Measurements from ENCODE around the gene CDYL2. TPM values are rescaled to one million over a fixed set of nuclear protein-coding genes. Genes with fewer than 3 reads are reported as not detected.

CDYL2 gene
- total RNA-seq, 1 donor from 2014 or later: 26.5 TPM

DNA sequence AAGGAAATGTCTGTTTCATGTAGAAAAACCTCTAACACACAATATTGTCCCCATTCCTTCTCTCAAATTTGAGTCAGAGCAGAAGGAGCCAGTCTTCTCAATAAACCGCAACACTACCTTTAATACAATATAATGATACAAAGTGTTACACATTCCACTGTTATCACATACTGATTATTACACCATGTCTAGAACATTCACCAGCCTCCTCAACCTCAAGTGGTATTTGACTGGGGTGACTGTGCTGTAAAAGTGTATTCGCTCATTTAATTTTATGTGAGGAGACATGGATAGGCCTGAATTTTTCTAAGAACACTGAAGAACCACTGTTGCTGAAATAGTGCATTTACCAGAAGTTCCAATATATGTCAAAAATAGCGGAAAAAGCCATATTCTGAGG lies 10.3 kb downstream of the CDYL2 start:
- Histone ChIP-seq H3K9ac (ENCODE audit: low read length) (no peak overlapping the region), H3K36me3 (ENCODE audit: insufficient read depth, low read length) (no peaks in the 10 kb centered on the region), H3K27me3 (ENCODE audit: insufficient read depth, low read length) (no peaks in the 10 kb centered on the region), H3K4me2 (ENCODE audit: low read length) (no peak overlapping the region), H2AFZ (ENCODE audit: low read depth, low read length) (no peak overlapping the region), H3K9me3 (ENCODE audit: insufficient read depth, low read depth, low read length) (no peaks in the 10 kb centered on the region), H3K27ac (ENCODE audit: low read depth, low read length) (no peak overlapping the region), H3K4me1 (ENCODE audit: insufficient read depth, low read length) (no peaks in the 10 kb centered on the region), H3K79me2 (ENCODE audit: insufficient read depth, low read length) (peaks cover 43% of the 10 kb centered on the region), H3K4me3 (ENCODE audit: insufficient read depth, low read depth, low read length) (no peak overlapping the region), H4K20me1 (ENCODE audit: insufficient read depth, low read length) (peaks cover 27% of the 10 kb centered on the region)
- Mint-ChIP-seq H3K9me3 (ENCODE audit: unreplicated experiment) (no peaks in the 10 kb centered on the region), H3K27ac (ENCODE audit: unreplicated experiment) (no peak overlapping the region), H3K4me1 (ENCODE audit: low read depth, unreplicated experiment) (peaks cover 2% of the 10 kb centered on the region), H3K27me3 (ENCODE audit: low read depth, unreplicated experiment) (no peaks in the 10 kb centered on the region), H3K36me3 (ENCODE audit: low read depth, unreplicated experiment) (peaks cover 1% of the 10 kb centered on the region), H3K4me3 (ENCODE audit: unreplicated experiment) (no peak overlapping the region)
- no peak for FAIRE-seq
- no peak for TF ChIP-seq CTCF (IDR thresholded peaks at IDR 0.05; ENCODE audit: insufficient read depth, low read depth, low read length)
- no peak for TF ChIP-seq EZH2 (IDR thresholded peaks at IDR 0.05; ENCODE audit: insufficient read depth, low read length)
- DNase-seq (ENCODE audit: low read depth): peak; percentile 45

GRCh38 chr16:80792031-80792430 lies 12.4 kb downstream of the CDYL2 start:
- DNase-seq (ENCODE audit: low read depth) (no peak), FAIRE-seq (no peak)
- Histone ChIP-seq H3K36me3 (ENCODE audit: insufficient read depth, low read length) (no peaks in the 10 kb centered on the region), H2AFZ (ENCODE audit: low read depth, low read length) (no peak overlapping the region), H3K9ac (ENCODE audit: low read length) (no peak overlapping the region), H3K79me2 (ENCODE audit: insufficient read depth, low read length) (peaks cover 30% of the 10 kb centered on the region), H3K4me2 (ENCODE audit: low read length) (no peak overlapping the region), H3K27me3 (ENCODE audit: insufficient read depth, low read length) (no peaks in the 10 kb centered on the region), H3K4me3 (ENCODE audit: insufficient read depth, low read depth, low read length) (no peak overlapping the region), H3K4me1 (ENCODE audit: insufficient read depth, low read length) (peaks cover 3% of the 10 kb centered on the region), H4K20me1 (ENCODE audit: insufficient read depth, low read length) (peaks cover 28% of the 10 kb centered on the region), H3K9me3 (ENCODE audit: insufficient read depth, low read depth, low read length) (no peaks in the 10 kb centered on the region), H3K27ac (ENCODE audit: low read depth, low read length) (no peak overlapping the region)
- peaks cover 2% of the 10 kb centered on the region for H3K4me1 Mint-ChIP-seq (ENCODE audit: low read depth, unreplicated experiment)
- peaks cover 1% of the 10 kb centered on the region for H3K36me3 Mint-ChIP-seq (ENCODE audit: low read depth, unreplicated experiment)
- H3K27me3 Mint-ChIP-seq (ENCODE audit: low read depth, unreplicated experiment): no peaks in the 10 kb centered on the region
- TF ChIP-seq CTCF (IDR thresholded peaks at IDR 0.05; ENCODE audit: insufficient read depth, low read depth, low read length) (no peak), EZH2 (IDR thresholded peaks at IDR 0.05; ENCODE audit: insufficient read depth, low read length) (no peak)
- no peak overlapping the region for H3K4me3 Mint-ChIP-seq (ENCODE audit: unreplicated experiment)
- no peaks in the 10 kb centered on the region for H3K9me3 Mint-ChIP-seq (ENCODE audit: unreplicated experiment)
- H3K27ac Mint-ChIP-seq (ENCODE audit: unreplicated experiment): no peak overlapping the region

GRCh38 chr16:80791411-80791810 lies 13.0 kb downstream of the CDYL2 start:
- H3K4me1 Mint-ChIP-seq (ENCODE audit: low read depth, unreplicated experiment): peaks cover 2% of the 10 kb centered on the region
- FAIRE-seq (no peak), DNase-seq (ENCODE audit: low read depth) (no peak)
- H3K4me1 ChIP-seq (ENCODE audit: insufficient read depth, low read length): peaks cover 3% of the 10 kb centered on the region
- no peak overlapping the region for H3K27ac ChIP-seq (ENCODE audit: low read depth, low read length)
- H3K4me2 ChIP-seq (ENCODE audit: low read length): no peak overlapping the region
- peaks cover 3% of the 10 kb centered on the region for H3K9me3 Mint-ChIP-seq (ENCODE audit: unreplicated experiment)
- H3K27ac Mint-ChIP-seq (ENCODE audit: unreplicated experiment): no peak overlapping the region
- TF ChIP-seq EZH2 (IDR thresholded peaks at IDR 0.05; ENCODE audit: insufficient read depth, low read length) (no peak), CTCF (IDR thresholded peaks at IDR 0.05; ENCODE audit: insufficient read depth, low read depth, low read length) (no peak)
- H3K9ac ChIP-seq (ENCODE audit: low read length): no peak overlapping the region
- no peak overlapping the region for H3K4me3 Mint-ChIP-seq (ENCODE audit: unreplicated experiment)
- peaks cover 30% of the 10 kb centered on the region for H3K79me2 ChIP-seq (ENCODE audit: insufficient read depth, low read length)
- H3K27me3 ChIP-seq (ENCODE audit: insufficient read depth, low read length): no peaks in the 10 kb centered on the region
- no peak overlapping the region for H2AFZ ChIP-seq (ENCODE audit: low read depth, low read length)
- no peaks in the 10 kb centered on the region for H3K9me3 ChIP-seq (ENCODE audit: insufficient read depth, low read depth, low read length)
- no peaks in the 10 kb centered on the region for H3K27me3 Mint-ChIP-seq (ENCODE audit: low read depth, unreplicated experiment)
- H3K36me3 Mint-ChIP-seq (ENCODE audit: low read depth, unreplicated experiment): peaks cover 1% of the 10 kb centered on the region
- H3K4me3 ChIP-seq (ENCODE audit: insufficient read depth, low read depth, low read length): no peak overlapping the region
- H4K20me1 ChIP-seq (ENCODE audit: insufficient read depth, low read length): peaks cover 28% of the 10 kb centered on the region
- H3K36me3 ChIP-seq (ENCODE audit: insufficient read depth, low read length): no peaks in the 10 kb centered on the region
